GM12875 (cell line): ENCODE measurements around the gene DAPK1.

Experiments
- H3K4me3 ChIP-seq: one replicate; pipeline ENCODE4 v1.5.1; 2011; ENCODE audit warnings: low read depth, low read length, control low read depth
- CTCF ChIP-seq: IDR thresholded peaks from 2 replicates; pipeline ENCODE4 v1.5.1; 2011; ENCODE audit warnings: low read depth, mild to moderate bottlenecking, control low read depth, inconsistent platforms, low read length, moderate library complexity, borderline replicate concordance; ENCODE audit not compliant: insufficient read depth

DAPK1 gene

GRCh38 chr9:87517732-87518131, 20.1 kb downstream of the DAPK1 start:
- no peak for TF ChIP-seq CTCF
- H3K4me3 ChIP-seq = no peak overlapping the region

- no peak overlapping the region for H3K4me3 ChIP-seq
- TF ChIP-seq CTCF = no peak
These were observed 21.2 kb downstream of the DAPK1 start for GRCh38 chr9:87518702-87519335.

- TF ChIP-seq CTCF = no peak
- no peak overlapping the region for H3K4me3 ChIP-seq
These were observed 21.8 kb downstream of the DAPK1 start for GRCh38 chr9:87519461-87519860.

- no peak for TF ChIP-seq CTCF
- no peak overlapping the region for H3K4me3 ChIP-seq
These were observed 22.6 kb downstream of the DAPK1 start for GRCh38 chr9:87520172-87520683.

- no peak overlapping the region for H3K4me3 ChIP-seq
- TF ChIP-seq CTCF = no peak
These were observed 24.2 kb downstream of the DAPK1 start for GRCh38 chr9:87521834-87522233.

- no peak for TF ChIP-seq CTCF
- H3K4me3 ChIP-seq = no peak overlapping the region
These were observed 26.4 kb downstream of the DAPK1 start for GRCh38 chr9:87524061-87524460.

GRCh38 chr9:87525546-87526303, 28.1 kb downstream of the DAPK1 start:
- H3K4me3 ChIP-seq = no peak overlapping the region
- TF ChIP-seq CTCF = no peak
